ENCODE data around the gene SLC35F4.

DNA sequence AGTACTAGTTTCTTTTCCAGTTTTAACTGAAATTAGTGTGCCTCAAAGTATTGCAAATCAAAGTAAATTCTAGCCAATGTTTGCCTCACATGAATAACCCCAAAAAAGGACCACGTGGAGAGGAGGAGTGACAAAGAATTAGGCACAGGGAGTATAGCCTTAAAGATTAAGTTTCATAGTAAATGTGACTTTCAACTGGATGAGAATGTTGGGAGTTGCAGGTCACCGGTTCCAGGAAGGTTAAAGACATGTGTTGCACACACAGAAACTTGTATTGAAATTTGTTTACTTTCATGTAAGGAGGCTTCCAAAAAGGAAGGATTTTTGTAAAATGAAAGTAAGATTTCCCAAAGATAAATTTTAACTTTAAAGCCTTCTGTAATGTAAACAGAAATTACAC lies 283.1 kb downstream of the SLC35F4 start:
- TF ChIP-seq, protein P1, sequence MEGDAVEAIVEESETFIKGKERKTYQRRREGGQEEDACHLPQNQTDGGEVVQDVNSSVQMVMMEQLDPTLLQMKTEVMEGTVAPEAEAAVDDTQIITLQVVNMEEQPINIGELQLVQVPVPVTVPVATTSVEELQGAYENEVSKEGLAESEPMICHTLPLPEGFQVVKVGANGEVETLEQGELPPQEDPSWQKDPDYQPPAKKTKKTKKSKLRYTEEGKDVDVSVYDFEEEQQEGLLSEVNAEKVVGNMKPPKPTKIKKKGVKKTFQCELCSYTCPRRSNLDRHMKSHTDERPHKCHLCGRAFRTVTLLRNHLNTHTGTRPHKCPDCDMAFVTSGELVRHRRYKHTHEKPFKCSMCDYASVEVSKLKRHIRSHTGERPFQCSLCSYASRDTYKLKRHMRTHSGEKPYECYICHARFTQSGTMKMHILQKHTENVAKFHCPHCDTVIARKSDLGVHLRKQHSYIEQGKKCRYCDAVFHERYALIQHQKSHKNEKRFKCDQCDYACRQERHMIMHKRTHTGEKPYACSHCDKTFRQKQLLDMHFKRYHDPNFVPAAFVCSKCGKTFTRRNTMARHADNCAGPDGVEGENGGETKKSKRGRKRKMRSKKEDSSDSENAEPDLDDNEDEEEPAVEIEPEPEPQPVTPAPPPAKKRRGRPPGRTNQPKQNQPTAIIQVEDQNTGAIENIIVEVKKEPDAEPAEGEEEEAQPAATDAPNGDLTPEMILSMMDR (IDR thresholded peaks at IDR 0.05; ENCODE audit: low read length), result no peak
- TF ChIP-seq EZH2phosphoT487 (IDR thresholded peaks at IDR 0.05; ENCODE audit: low read length), result no peak

All from MM.1S (cell line).